Fibroblast of lung (primary cell): Measurements from ENCODE around the gene SRRM5.

ENCODE experiments used
- EZH2 ChIP-seq: IDR thresholded peaks from 2 replicates; pipeline ENCODE4 v1.5.1; 2012; ENCODE audit warnings: low read length, control low read depth, mild to moderate bottlenecking; ENCODE audit errors: missing control alignments
- TF ChIP-seq, protein P1 (sequence below), 2 donors: IDR thresholded peaks in 1 of 2; conservative IDR thresholded peaks in 1 of 2; 1 replicate in 1 of 2; 2 replicates in 1 of 2; pipeline ENCODE4 v1.5.1; 2011 to 2012; ENCODE audit warnings: low read length in 2 of 2, control low read depth in 1 of 2, inconsistent platforms in 1 of 2, low read depth in 1 of 2, mild to moderate bottlenecking in 1 of 2

DNA sequence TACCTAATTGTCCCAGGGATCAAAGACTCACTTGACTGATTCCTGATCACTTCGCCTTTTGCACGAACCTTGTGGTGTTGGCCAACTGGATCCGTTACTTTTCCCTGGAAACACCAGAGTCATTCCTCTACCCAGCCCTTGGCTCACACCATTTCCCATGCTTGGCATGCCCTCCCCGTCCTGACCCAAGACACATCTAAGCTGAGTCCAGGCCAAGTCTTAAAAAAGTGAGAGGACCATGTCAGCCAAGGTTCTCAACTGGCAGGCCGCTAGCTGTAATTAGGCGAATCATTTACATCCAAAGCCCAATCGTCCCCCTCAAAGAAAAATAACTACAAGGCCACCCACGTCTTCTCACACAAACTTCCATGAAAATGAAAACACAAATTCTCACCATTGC, 46.6 kb downstream of the SRRM5 start:
- TF ChIP-seq, protein P1, sequence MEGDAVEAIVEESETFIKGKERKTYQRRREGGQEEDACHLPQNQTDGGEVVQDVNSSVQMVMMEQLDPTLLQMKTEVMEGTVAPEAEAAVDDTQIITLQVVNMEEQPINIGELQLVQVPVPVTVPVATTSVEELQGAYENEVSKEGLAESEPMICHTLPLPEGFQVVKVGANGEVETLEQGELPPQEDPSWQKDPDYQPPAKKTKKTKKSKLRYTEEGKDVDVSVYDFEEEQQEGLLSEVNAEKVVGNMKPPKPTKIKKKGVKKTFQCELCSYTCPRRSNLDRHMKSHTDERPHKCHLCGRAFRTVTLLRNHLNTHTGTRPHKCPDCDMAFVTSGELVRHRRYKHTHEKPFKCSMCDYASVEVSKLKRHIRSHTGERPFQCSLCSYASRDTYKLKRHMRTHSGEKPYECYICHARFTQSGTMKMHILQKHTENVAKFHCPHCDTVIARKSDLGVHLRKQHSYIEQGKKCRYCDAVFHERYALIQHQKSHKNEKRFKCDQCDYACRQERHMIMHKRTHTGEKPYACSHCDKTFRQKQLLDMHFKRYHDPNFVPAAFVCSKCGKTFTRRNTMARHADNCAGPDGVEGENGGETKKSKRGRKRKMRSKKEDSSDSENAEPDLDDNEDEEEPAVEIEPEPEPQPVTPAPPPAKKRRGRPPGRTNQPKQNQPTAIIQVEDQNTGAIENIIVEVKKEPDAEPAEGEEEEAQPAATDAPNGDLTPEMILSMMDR (conservative IDR thresholded peaks at IDR 0.05 in 1 of 2, IDR thresholded peaks at IDR 0.05 in 1 of 2; ENCODE audit: low read depth in 1 of 2, low read length in 2 of 2), result no peak
- no peak for TF ChIP-seq EZH2
